Activated T-cell treated with anti-CD3 and anti-CD28 coated beads, Interleukin-2, amount 50 U/mL, for 72 hours (primary cell): ENCODE measurements around the gene IWS1. TPM values are rescaled to one million over a fixed set of nuclear protein-coding genes. Genes with fewer than 3 reads are reported as not detected.
A peak's percentile ranks its signal among the peaks of the same experiment; 100 is the strongest.
"Not testable (repeated sequence)": the region's sequence is repeated elsewhere in the genome, so short reads cannot be mapped to it uniquely, and the experiment has no call there.

Experiments used
- ATAC-seq, 2 donors: fragments of 150-1000 bp; cut with Tn5 transposase; replicated peaks in 1 of 2; 2 replicates each; pipeline ENCODE4 v1.10.0; 2021; ENCODE audit warnings: moderate library complexity in 2 of 2, mild to moderate bottlenecking in 1 of 2
- DNase-seq, 2 donors: peaks; one replicate each; pipeline ENCODE4 v3.0.0; 2021 to 2022; ENCODE audit warnings: mixed read lengths in 1 of 2
- H3K27ac Mint-ChIP-seq: one replicate; pipeline ENCODE4 v1.8.0; 2022; ENCODE audit warnings: mild to moderate bottlenecking, moderate library complexity, mixed read lengths
- H3K27me3 Mint-ChIP-seq: one replicate; pipeline ENCODE4 v1.8.0; 2022; ENCODE audit warnings: low read depth, mixed read lengths
- H3K36me3 Mint-ChIP-seq, 2 donors: one replicate each; pipeline ENCODE4 v1.8.0; 2022; ENCODE audit warnings: mixed read lengths in 2 of 2, mild to moderate bottlenecking in 1 of 2; ENCODE audit not compliant: insufficient read depth in 2 of 2
- H3K4me1 Mint-ChIP-seq: one replicate; pipeline ENCODE4 v1.8.0; 2022; ENCODE audit warnings: low read depth, mixed read lengths
- H3K4me3 Mint-ChIP-seq, 2 donors: one replicate each; pipeline ENCODE4 v1.8.0; 2022; ENCODE audit warnings: mild to moderate bottlenecking in 2 of 2, mixed read lengths in 2 of 2, moderate library complexity in 2 of 2
- H3K9me3 Mint-ChIP-seq, 2 donors: one replicate each; pipeline ENCODE4 v1.8.0; 2022; ENCODE audit warnings: mixed read lengths in 2 of 2
- total RNA-seq, 2 donors: library from RNA; stranded (reverse); gene quantifications; one replicate each; pipeline ENCODE4 v1.2.3, GENCODE V29; 2022

IWS1 gene
- total RNA-seq, 2 donors from 2014 or later, result 39.0 to 43.6 TPM

GRCh38 chr2:127531221-127531648 lies 4.9 kb upstream of the IWS1 start:
- ATAC-seq (no peak), DNase-seq (no peak)
- H3K4me3 Mint-ChIP-seq, result no peak overlapping the region
- H3K27ac Mint-ChIP-seq, result no peak overlapping the region
- H3K9me3 Mint-ChIP-seq, result peaks cover 0 to 2% of the 10 kb centered on the region in 2 donors
- H3K27me3 Mint-ChIP-seq, result no peaks in the 10 kb centered on the region
- H3K36me3 Mint-ChIP-seq, result no peaks in the 10 kb centered on the region
- peaks cover 15% of the 10 kb centered on the region for H3K4me1 Mint-ChIP-seq

GRCh38 chr2:127530245-127531140 lies 4.2 kb upstream of the IWS1 start:
- Mint-ChIP-seq H3K9me3 (peaks cover 0 to 2% of the 10 kb centered on the region in 2 donors), H3K4me3 (no peak overlapping the region), H3K4me1 (peaks cover 18% of the 10 kb centered on the region), H3K27me3 (no peaks in the 10 kb centered on the region), H3K27ac (no peak overlapping the region), H3K36me3 (peaks cover 2% of the 10 kb centered on the region in 2 donors)
- ATAC-seq, result no peak
- DNase-seq, result no peak

- not testable (repeated sequence) for H3K27me3 Mint-ChIP-seq, H3K9me3 Mint-ChIP-seq, H3K36me3 Mint-ChIP-seq, H3K27ac Mint-ChIP-seq, H3K4me3 Mint-ChIP-seq, ATAC-seq, DNase-seq
- H3K4me1 Mint-ChIP-seq, result peaks cover 28% of the 10 kb centered on the region
Observed at GRCh38 chr2:127529416-127529815, 3.1 kb upstream of the IWS1 start.

- H3K4me3 Mint-ChIP-seq, result no peak overlapping the region
- peaks cover 6% of the 10 kb centered on the region in 2 donors for H3K36me3 Mint-ChIP-seq
- no peak for ATAC-seq
- H3K9me3 Mint-ChIP-seq, result peaks cover 0 to 2% of the 10 kb centered on the region in 2 donors
- no peak for DNase-seq
- H3K27ac Mint-ChIP-seq, result no peak overlapping the region
- no peaks in the 10 kb centered on the region for H3K27me3 Mint-ChIP-seq
- H3K4me1 Mint-ChIP-seq, result peaks cover 36% of the 10 kb centered on the region
Observed at GRCh38 chr2:127528487-127528886, 2.2 kb upstream of the IWS1 start.

GRCh38 chr2:127527001-127527804 lies 914 bp upstream of the IWS1 start:
- Mint-ChIP-seq H3K9me3 (peaks cover 0 to 2% of the 10 kb centered on the region in 2 donors), H3K4me3 (peak overlapping the region; percentile 86 to 91), H3K27ac (peak overlapping the region; percentile 96), H3K4me1 (peaks cover 48% of the 10 kb centered on the region), H3K27me3 (no peaks in the 10 kb centered on the region), H3K36me3 (peaks cover 7 to 15% of the 10 kb centered on the region in 2 donors)
- no peak for DNase-seq
- peak; percentile 13 to 14 for ATAC-seq

- Mint-ChIP-seq H3K36me3 (peaks cover 9 to 17% of the 10 kb centered on the region in 2 donors), H3K4me3 (peak overlapping the region; percentile 86 to 91), H3K27ac (peak overlapping the region; percentile 96), H3K4me1 (peaks cover 56% of the 10 kb centered on the region), H3K9me3 (peaks cover 0 to 2% of the 10 kb centered on the region in 2 donors), H3K27me3 (no peaks in the 10 kb centered on the region)
- DNase-seq (peak in 1 of 2 donors; percentile 12), ATAC-seq (no peak)
Observed at GRCh38 chr2:127525691-127526131, 578 bp downstream of the IWS1 start.

GRCh38 chr2:127524198-127524834 lies 2.0 kb downstream of the IWS1 start:
- Mint-ChIP-seq H3K4me1 (peaks cover 62% of the 10 kb centered on the region), H3K4me3 (peak overlapping the region; percentile 86 to 91), H3K27ac (peak overlapping the region; percentile 49), H3K36me3 (peaks cover 9 to 20% of the 10 kb centered on the region in 2 donors)
- not testable (repeated sequence) for ATAC-seq, H3K9me3 Mint-ChIP-seq, H3K27me3 Mint-ChIP-seq, DNase-seq

GRCh38 chr2:127523269-127523939 lies 2.9 kb downstream of the IWS1 start:
- Mint-ChIP-seq H3K4me3 (peak overlapping the region; percentile 29 to 69), H3K9me3 (no peaks in the 10 kb centered on the region), H3K27ac (peak overlapping the region; percentile 49), H3K36me3 (peaks cover 9 to 20% of the 10 kb centered on the region in 2 donors), H3K4me1 (peaks cover 62% of the 10 kb centered on the region), H3K27me3 (no peaks in the 10 kb centered on the region)
- ATAC-seq, result peak in 1 of 2 donors; percentile 42
- peak in 1 of 2 donors; percentile 24 for DNase-seq

GRCh38 chr2:127520424-127520823 lies 5.9 kb downstream of the IWS1 start:
- ATAC-seq, result no peak
- Mint-ChIP-seq H3K9me3 (no peaks in the 10 kb centered on the region), H3K4me1 (peaks cover 62% of the 10 kb centered on the region), H3K27me3 (no peaks in the 10 kb centered on the region), H3K27ac (peak overlapping the region; percentile 46), H3K36me3 (peaks cover 6 to 26% of the 10 kb centered on the region in 2 donors), H3K4me3 (no peak overlapping the region)
- DNase-seq, result no peak

GRCh38 chr2:127517465-127517864 lies 8.8 kb downstream of the IWS1 start:
- Mint-ChIP-seq H3K27ac (no peak overlapping the region), H3K4me3 (no peak overlapping the region), H3K4me1 (peaks cover 54% of the 10 kb centered on the region), H3K36me3 (peaks cover 3 to 23% of the 10 kb centered on the region in 2 donors), H3K27me3 (no peaks in the 10 kb centered on the region), H3K9me3 (no peaks in the 10 kb centered on the region)
- DNase-seq (no peak), ATAC-seq (no peak)

GRCh38 chr2:127516041-127516762 lies 10.1 kb downstream of the IWS1 start:
- no peak overlapping the region for H3K4me3 Mint-ChIP-seq
- peaks cover 54% of the 10 kb centered on the region for H3K4me1 Mint-ChIP-seq
- peaks cover 2 to 19% of the 10 kb centered on the region in 2 donors for H3K36me3 Mint-ChIP-seq
- H3K9me3 Mint-ChIP-seq, result no peaks in the 10 kb centered on the region
- DNase-seq (no peak), ATAC-seq (no peak)
- H3K27ac Mint-ChIP-seq, result peak overlapping the region; percentile 42
- no peaks in the 10 kb centered on the region for H3K27me3 Mint-ChIP-seq
